Measurements from ENCODE around the gene DDX1. TPM values are rescaled to one million over a fixed set of nuclear protein-coding genes. Genes with fewer than 3 reads are reported as not detected.

DDX1 gene
- polyA plus RNA-seq, 1 donor (not counting 4 experiments of a cell fraction or from before 2014, with no cell fraction given) = 140 TPM

- DNase-seq (ENCODE audit: low read depth, low spot score) = no peak
- TF ChIP-seq CTCF (optimal IDR thresholded peaks at IDR 0.05 in 1 of 3, IDR thresholded peaks at IDR 0.05 in 1 of 3, conservative IDR thresholded peaks at IDR 0.05 in 1 of 3; ENCODE audit: extremely low read depth in 1 of 3, insufficient read depth in 2 of 3, low read length in 3 of 3) (peak in 1 of 3 experiments; percentile 23), EZH2 (IDR thresholded peaks at IDR 0.05; ENCODE audit: low read length) (no peak)
- H3K9me1 ChIP-seq (ENCODE audit: control insufficient read depth, extremely low read depth, insufficient read depth, low read length) = no peaks in the 10 kb centered on the region
- peak overlapping the region; percentile 79 for H2AFZ ChIP-seq (ENCODE audit: control insufficient read depth, low read length)
- no peaks in the 10 kb centered on the region for H3K36me3 ChIP-seq (ENCODE audit: control insufficient read depth in 2 of 2, extremely low read depth in 1 of 2, insufficient read depth in 2 of 2, low read length in 2 of 2)
- no peaks in the 10 kb centered on the region for H3K79me2 ChIP-seq (ENCODE audit: control insufficient read depth, insufficient read depth, low read length)
- H3K9me3 ChIP-seq (ENCODE audit: control insufficient read depth, low read depth, low read length) = no peaks in the 10 kb centered on the region
- H4K20me1 ChIP-seq (ENCODE audit: control insufficient read depth, extremely low read depth, insufficient read depth, low read length) = no peaks in the 10 kb centered on the region
- dilution Hi-C loops (cut with MboI; ENCODE audit: extremely low pct_ligation_motif_present, low sequenced_read_pairs) = no loop called here
- H3K4me2 ChIP-seq (ENCODE audit: control insufficient read depth, extremely low read depth, insufficient read depth, low read depth, low read length) = peak overlapping the region; percentile 79
- H3K4me1 ChIP-seq (ENCODE audit: control insufficient read depth, extremely low read depth, insufficient read depth, low read length) = peaks cover 28% of the 10 kb centered on the region
- peak; percentile 85 for FAIRE-seq
- peak overlapping the region in 1 of 3 experiments; percentile 34 for H3K4me3 ChIP-seq (ENCODE audit: control insufficient read depth in 2 of 3, extremely low read depth in 1 of 3, insufficient read depth in 2 of 3, low read depth in 1 of 3, low read length in 3 of 3)
- H3K27ac ChIP-seq (ENCODE audit: control insufficient read depth, insufficient read depth, low read length) = peak overlapping the region; percentile 59
- peak overlapping the region; percentile 29 for H3K9ac ChIP-seq (ENCODE audit: control insufficient read depth, extremely low read depth, insufficient read depth, low read length)
- no peaks in the 10 kb centered on the region for H3K27me3 ChIP-seq (ENCODE audit: control insufficient read depth, extremely low read depth, insufficient read depth, low read length)
Observed at GRCh38 chr2:15666861-15667808, 75.5 kb downstream of the DDX1 start.

- no peaks in the 10 kb centered on the region for H3K9me1 ChIP-seq (ENCODE audit: control insufficient read depth, extremely low read depth, insufficient read depth, low read length)
- H3K4me1 ChIP-seq (ENCODE audit: control insufficient read depth, extremely low read depth, insufficient read depth, low read length) = peaks cover 28% of the 10 kb centered on the region
- peak overlapping the region; percentile 29 for H3K9ac ChIP-seq (ENCODE audit: control insufficient read depth, extremely low read depth, insufficient read depth, low read length)
- DNase-seq (ENCODE audit: low read depth, low spot score) (no peak), FAIRE-seq (peak; percentile 87)
- peak overlapping the region; percentile 67 for H2AFZ ChIP-seq (ENCODE audit: control insufficient read depth, low read length)
- no peaks in the 10 kb centered on the region for H3K36me3 ChIP-seq (ENCODE audit: control insufficient read depth in 2 of 2, extremely low read depth in 1 of 2, insufficient read depth in 2 of 2, low read length in 2 of 2)
- H4K20me1 ChIP-seq (ENCODE audit: control insufficient read depth, extremely low read depth, insufficient read depth, low read length) = no peaks in the 10 kb centered on the region
- peak overlapping the region in 1 of 3 experiments; percentile 52 for H3K4me3 ChIP-seq (ENCODE audit: control insufficient read depth in 2 of 3, extremely low read depth in 1 of 3, insufficient read depth in 2 of 3, low read depth in 1 of 3, low read length in 3 of 3)
- TF ChIP-seq EZH2 (IDR thresholded peaks at IDR 0.05; ENCODE audit: low read length) (no peak), CTCF (optimal IDR thresholded peaks at IDR 0.05 in 1 of 3, IDR thresholded peaks at IDR 0.05 in 1 of 3, conservative IDR thresholded peaks at IDR 0.05 in 1 of 3; ENCODE audit: extremely low read depth in 1 of 3, insufficient read depth in 2 of 3, low read length in 3 of 3) (no peak)
- no peaks in the 10 kb centered on the region for H3K9me3 ChIP-seq (ENCODE audit: control insufficient read depth, low read depth, low read length)
- no peaks in the 10 kb centered on the region for H3K27me3 ChIP-seq (ENCODE audit: control insufficient read depth, extremely low read depth, insufficient read depth, low read length)
- dilution Hi-C loops (cut with MboI; ENCODE audit: extremely low pct_ligation_motif_present, low sequenced_read_pairs) = no loop called here
- peak overlapping the region; percentile 79 for H3K4me2 ChIP-seq (ENCODE audit: control insufficient read depth, extremely low read depth, insufficient read depth, low read depth, low read length)
- no peaks in the 10 kb centered on the region for H3K79me2 ChIP-seq (ENCODE audit: control insufficient read depth, insufficient read depth, low read length)
- peak overlapping the region; percentile 58 for H3K27ac ChIP-seq (ENCODE audit: control insufficient read depth, insufficient read depth, low read length)
Observed at GRCh38 chr2:15667809-15668556, 76.3 kb downstream of the DDX1 start.

Data from keratinocyte (primary cell).